Measurements from ENCODE around the gene C1GALT1C1L. TPM values are rescaled to one million over a fixed set of nuclear protein-coding genes. Genes with fewer than 3 reads are reported as not detected.
"Not testable (repeated sequence)": the region's sequence is repeated elsewhere in the genome, so short reads cannot be mapped to it uniquely, and the experiment has no call there.

The C1GALT1C1L gene
- total RNA-seq, 2 experiments from 2014 or later = not detected

DNA sequence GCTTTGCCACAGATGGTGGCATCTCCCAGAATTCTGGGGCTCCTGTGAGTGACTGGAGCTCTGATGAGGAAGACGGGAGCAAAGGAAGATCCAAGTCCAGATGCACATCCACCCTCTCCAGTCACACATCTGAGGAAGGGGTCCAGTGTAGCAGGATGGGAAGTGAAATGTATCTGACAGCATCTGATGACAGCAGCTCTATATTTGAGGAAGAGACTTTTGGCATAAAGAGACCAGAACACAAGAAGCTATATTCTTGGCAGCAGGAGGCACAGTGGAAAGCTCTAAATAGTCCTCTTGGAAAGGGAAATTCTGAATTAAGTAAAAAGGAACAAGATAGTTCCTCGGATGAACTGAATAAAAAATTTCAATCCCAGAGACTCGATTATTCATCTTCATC, 23.5 kb upstream of the C1GALT1C1L start:
- CTCF ChIA-PET = no interaction called here
- Mint-ChIP-seq H3K36me3 (ENCODE audit: low read depth) (no peaks in the 10 kb centered on the region), H3K27me3 (peaks cover 23% of the 10 kb centered on the region)

DNA sequence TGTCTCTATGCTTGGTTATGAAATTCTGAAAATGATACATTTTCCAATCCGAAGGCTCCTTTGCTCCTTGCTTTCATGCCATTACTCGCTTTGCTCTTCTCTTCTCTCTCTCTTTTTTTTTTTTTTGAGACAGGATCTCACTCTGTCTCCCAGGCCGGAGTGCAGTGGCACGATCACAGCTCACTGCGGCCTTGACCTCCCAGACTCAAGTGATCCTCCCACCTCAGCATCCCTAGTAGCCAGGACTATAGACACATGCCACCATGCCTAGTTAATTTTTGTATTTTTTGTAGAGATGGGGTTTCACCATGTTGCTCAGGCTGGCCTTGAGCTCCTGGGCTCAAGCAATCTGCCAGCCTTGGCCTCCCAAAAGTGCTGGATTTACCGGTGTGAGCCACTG, 21.9 kb upstream of the C1GALT1C1L start:
- H3K9me3 Mint-ChIP-seq; H3K4me3 Mint-ChIP-seq; H3K27ac Mint-ChIP-seq; DNase-seq; H3K36me3 Mint-ChIP-seq (ENCODE audit: low read depth); H3K4me1 Mint-ChIP-seq; POLR2A ChIA-PET: not testable (repeated sequence)
- CTCF ChIA-PET = interaction anchor here (0.7 kb wide), 1 partner anchor 15 kb away, joined by 3 read pairs; no protein-coding TSS in a partner anchor
- H3K27me3 Mint-ChIP-seq = peaks cover 20% of the 10 kb centered on the region

More for the DNA sequence above, 23.5 kb upstream of the C1GALT1C1L start:
- no peaks in the 10 kb centered on the region for H3K4me1 Mint-ChIP-seq
- no peak overlapping the region for H3K27ac Mint-ChIP-seq
- H3K9me3 Mint-ChIP-seq = no peaks in the 10 kb centered on the region
- POLR2A ChIA-PET = no interaction called here
- no peak overlapping the region for H3K4me3 Mint-ChIP-seq
- no peak for DNase-seq

DNA sequence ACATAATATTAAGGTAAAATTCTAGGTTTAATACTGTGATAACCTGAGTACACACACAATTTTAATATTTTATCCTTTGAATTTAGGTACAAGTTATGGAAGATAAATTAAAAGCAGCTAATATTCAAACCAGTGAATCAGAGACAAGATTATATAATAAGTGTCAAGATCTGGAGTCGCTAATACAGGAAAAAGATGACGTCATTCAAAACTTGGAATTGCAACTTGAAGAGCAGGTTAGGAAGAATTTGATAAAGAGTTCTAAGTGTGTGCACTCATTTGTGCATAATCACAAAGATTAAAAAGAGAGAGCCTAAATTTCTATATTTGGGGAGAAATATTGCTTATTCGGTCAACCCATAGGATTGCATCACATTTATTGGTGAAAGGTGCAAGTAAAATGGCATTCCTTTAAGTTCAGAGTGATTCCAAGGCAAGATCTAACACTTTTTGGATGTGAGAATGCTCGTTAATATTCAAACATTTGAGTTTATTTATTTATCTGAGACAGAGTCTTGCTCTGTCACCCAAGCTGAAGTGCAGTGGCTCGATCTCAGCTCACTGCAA, 16.3 kb upstream of the C1GALT1C1L start:
- Mint-ChIP-seq H3K4me1 (no peaks in the 10 kb centered on the region), H3K9me3 (no peaks in the 10 kb centered on the region), H3K27me3 (peaks cover 9% of the 10 kb centered on the region), H3K27ac (no peak overlapping the region), H3K4me3 (no peak overlapping the region), H3K36me3 (ENCODE audit: low read depth) (no peaks in the 10 kb centered on the region)
- CTCF ChIA-PET = no interaction called here
- POLR2A ChIA-PET = no interaction called here
- DNase-seq = no peak

DNA sequence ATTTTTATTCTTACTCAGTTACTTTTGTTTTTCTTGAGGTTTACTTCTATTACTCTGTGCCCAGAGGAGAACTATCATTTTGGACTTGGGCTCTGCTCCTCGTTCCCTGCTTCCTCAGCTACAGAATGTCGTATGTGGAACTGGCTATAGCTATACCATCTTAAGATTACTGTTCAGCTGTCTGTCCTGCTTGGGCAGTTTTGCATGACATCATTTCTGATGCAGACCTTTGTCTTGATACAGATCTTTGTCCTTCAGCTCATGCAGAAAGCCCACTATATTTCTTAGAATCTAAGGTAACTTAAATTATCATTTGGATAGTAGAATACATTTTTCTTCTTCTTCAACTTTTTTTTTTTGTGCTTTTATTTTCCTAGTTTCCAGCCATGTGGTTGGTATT, 13.8 kb upstream of the C1GALT1C1L start:
- no peak overlapping the region for H3K4me3 Mint-ChIP-seq
- no peaks in the 10 kb centered on the region for H3K4me1 Mint-ChIP-seq
- no peaks in the 10 kb centered on the region for H3K9me3 Mint-ChIP-seq
- H3K27ac Mint-ChIP-seq = no peak overlapping the region
- DNase-seq = no peak
- H3K27me3 Mint-ChIP-seq = peaks cover 7% of the 10 kb centered on the region
- no peaks in the 10 kb centered on the region for H3K36me3 Mint-ChIP-seq (ENCODE audit: low read depth)
- CTCF ChIA-PET = no interaction called here
- POLR2A ChIA-PET = no interaction called here

DNA sequence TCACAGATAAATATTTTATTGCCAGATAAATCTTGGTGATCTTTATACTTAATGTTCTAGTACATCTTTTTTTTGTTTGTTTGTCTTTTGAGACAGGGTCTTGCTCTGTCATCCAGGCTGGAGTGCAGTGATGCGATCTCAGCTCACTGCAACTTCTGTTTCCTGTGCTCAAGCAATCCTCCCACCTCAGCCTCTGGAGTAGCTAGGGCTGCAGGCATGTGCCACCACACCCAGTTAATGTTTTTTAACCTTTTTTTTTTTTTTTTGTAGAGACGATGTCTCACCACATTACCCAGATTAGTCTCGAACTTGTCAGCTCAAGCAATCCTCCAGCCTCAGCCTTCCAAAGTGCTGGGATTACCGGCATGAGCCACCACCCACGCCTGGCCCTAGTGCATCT, 9.1 kb upstream of the C1GALT1C1L start:
- ChIA-PET POLR2A (no interaction called here), CTCF (no interaction called here)
- Mint-ChIP-seq H3K27me3 (peaks cover 10% of the 10 kb centered on the region), H3K36me3 (ENCODE audit: low read depth) (no peaks in the 10 kb centered on the region), H3K4me3 (no peak overlapping the region), H3K27ac (no peak overlapping the region), H3K9me3 (no peaks in the 10 kb centered on the region), H3K4me1 (no peaks in the 10 kb centered on the region)
- DNase-seq = no peak

DNA sequence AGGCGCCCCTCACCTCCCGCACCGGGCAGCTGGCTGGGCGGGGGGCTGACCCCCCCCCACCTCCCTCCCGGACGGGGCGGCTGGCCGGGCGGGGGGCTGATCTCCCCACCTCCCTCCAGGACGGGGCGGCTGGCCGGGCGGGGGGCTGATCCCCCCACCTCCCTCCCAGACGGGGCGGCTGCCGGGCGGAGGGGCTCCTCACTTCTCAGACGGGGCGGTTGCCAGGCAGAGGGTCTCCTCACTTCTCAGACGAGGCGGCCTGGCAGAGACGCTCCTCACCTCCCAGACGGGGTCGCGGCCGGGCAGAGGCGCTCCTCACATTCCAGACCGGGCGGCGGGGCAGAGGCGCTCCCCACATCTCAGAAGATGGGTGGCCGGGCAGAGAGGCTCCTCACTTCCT, 1.6 kb upstream of the C1GALT1C1L start:
- H3K9me3 Mint-ChIP-seq; DNase-seq; POLR2A ChIA-PET; H3K36me3 Mint-ChIP-seq (ENCODE audit: low read depth); CTCF ChIA-PET; H3K27ac Mint-ChIP-seq; H3K4me1 Mint-ChIP-seq; H3K4me3 Mint-ChIP-seq: not testable (repeated sequence)
- peaks cover 24% of the 10 kb centered on the region for H3K27me3 Mint-ChIP-seq

DNA sequence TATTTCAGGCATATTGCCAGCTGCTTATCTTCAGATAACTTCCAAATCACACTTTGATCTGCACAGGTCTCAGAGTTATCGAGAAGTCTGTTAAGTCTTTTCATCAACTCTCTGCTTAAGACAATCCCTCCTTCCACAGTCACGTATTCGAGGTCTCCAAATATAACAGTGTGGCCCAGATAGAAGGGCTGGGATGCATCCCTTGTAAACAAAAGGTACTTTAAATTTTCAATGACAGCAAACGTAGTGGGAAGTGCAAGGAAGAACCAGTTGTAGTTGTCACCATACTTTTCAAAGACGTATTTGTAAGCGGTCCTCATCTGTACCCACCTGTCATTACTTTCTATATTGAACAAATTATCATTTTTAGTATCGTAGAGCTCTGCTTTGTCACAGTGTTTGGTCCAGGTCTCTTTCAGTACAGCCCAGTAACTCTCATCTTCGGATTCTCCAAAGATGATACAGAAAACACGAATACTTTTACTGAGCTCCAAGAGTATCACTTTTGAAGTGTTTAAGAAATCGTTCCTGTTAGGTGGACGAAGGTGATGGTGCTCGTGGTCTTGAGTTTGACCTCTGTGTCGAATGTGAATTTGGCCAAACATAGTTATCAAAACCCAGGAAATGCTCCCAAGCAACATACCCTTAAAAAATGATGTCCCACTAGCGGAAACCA, 445 bp downstream of the C1GALT1C1L start:
- CTCF ChIA-PET = no interaction called here
- peaks cover 2% of the 10 kb centered on the region for H3K4me1 Mint-ChIP-seq
- no peak for DNase-seq
- no peaks in the 10 kb centered on the region for H3K9me3 Mint-ChIP-seq
- H3K27ac Mint-ChIP-seq = no peak overlapping the region
- no peaks in the 10 kb centered on the region for H3K36me3 Mint-ChIP-seq (ENCODE audit: low read depth)
- peaks cover 29% of the 10 kb centered on the region for H3K27me3 Mint-ChIP-seq
- no peak overlapping the region for H3K4me3 Mint-ChIP-seq
- POLR2A ChIA-PET = no interaction called here

DNA sequence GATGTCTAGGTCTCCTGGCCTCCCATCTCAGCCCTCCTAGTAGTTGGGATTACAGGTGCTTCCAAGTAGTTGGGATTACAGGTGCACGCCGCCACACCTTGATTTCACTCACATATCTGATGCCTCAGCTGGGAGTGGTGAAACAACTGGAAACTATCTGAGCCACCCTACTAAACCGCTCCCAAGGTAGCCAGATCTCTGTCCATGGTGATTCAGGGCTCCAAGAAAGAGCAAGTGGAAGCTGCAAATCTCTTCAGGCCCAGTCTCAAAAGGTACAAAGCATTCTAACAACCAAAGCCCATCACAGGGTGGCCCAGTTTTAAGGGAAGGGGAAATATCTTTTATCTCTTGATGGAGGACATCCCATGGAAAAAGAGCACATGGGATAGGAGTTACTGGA, 19.0 kb downstream of the C1GALT1C1L start:
- Mint-ChIP-seq H3K4me3 (no peak overlapping the region), H3K9me3 (no peaks in the 10 kb centered on the region), H3K4me1 (no peaks in the 10 kb centered on the region), H3K27ac (no peak overlapping the region), H3K36me3 (ENCODE audit: low read depth) (no peaks in the 10 kb centered on the region), H3K27me3 (peaks cover 15% of the 10 kb centered on the region)
- ChIA-PET CTCF (no interaction called here), POLR2A (no interaction called here)
- DNase-seq = no peak

DNA sequence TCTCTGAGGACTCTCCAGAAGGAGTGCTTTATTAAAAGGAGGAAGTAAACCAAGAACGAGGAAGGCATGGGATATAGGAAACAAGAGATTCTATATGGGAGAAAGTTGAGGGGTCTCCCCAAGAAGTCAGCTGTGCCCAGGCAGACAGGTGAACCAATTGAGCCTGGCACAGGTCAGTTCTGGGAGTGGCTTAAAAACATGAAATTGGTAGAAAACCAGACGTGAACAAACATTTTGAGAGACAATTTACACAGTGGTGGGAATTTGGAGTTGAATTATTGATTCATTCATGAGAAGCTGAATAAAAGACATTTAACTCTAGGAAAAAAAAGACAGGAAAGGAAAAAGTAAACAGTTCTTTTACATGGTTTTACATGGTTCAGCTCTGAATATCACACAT, 22.7 kb downstream of the C1GALT1C1L start:
- no peaks in the 10 kb centered on the region for H3K4me1 Mint-ChIP-seq
- no peaks in the 10 kb centered on the region for H3K36me3 Mint-ChIP-seq (ENCODE audit: low read depth)
- no peak overlapping the region for H3K4me3 Mint-ChIP-seq
- peaks cover 21% of the 10 kb centered on the region for H3K27me3 Mint-ChIP-seq
- no peak for DNase-seq
- ChIA-PET CTCF (no interaction called here), POLR2A (no interaction called here)
- H3K27ac Mint-ChIP-seq = no peak overlapping the region
- no peaks in the 10 kb centered on the region for H3K9me3 Mint-ChIP-seq

DNA sequence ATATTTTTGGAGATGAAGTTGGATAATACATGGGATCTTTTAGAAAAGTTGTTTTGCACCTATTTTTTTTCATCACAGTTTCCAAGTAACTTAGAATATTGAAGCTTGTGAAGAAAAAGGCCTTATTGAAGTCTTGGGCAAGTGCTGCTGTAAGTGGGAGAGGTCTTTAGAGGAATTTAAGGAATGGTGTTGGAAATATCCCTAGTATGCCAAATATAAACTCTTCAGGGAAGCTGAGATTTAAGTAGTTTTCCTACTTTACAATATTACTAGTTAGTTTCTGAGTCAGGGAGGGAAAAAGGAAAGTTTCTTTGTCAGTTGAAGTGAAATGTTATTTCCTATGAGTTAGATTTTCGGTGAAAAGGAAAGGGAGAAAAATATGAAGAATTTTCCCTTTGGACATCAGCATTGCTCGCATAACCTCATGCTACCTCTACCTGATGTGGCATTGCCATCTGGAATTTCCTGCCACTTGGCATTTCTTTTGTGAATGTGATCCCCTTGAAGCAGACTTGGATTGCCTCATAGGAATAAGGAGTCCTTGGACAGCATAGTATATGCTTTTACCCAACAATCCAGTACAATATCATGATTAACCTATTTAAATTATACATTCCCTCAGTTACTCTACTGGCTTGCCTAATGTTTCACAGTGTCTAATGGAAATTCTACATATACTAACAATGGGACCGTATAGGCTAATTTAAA, 27.1 kb downstream of the C1GALT1C1L start:
- H3K9me3 Mint-ChIP-seq = no peaks in the 10 kb centered on the region
- POLR2A ChIA-PET = no interaction called here
- CTCF ChIA-PET = no interaction called here
- peaks cover 27% of the 10 kb centered on the region for H3K27me3 Mint-ChIP-seq
- no peaks in the 10 kb centered on the region for H3K4me1 Mint-ChIP-seq
- DNase-seq = no peak
- no peaks in the 10 kb centered on the region for H3K36me3 Mint-ChIP-seq (ENCODE audit: low read depth)
- no peak overlapping the region for H3K27ac Mint-ChIP-seq
- no peak overlapping the region for H3K4me3 Mint-ChIP-seq

DNA sequence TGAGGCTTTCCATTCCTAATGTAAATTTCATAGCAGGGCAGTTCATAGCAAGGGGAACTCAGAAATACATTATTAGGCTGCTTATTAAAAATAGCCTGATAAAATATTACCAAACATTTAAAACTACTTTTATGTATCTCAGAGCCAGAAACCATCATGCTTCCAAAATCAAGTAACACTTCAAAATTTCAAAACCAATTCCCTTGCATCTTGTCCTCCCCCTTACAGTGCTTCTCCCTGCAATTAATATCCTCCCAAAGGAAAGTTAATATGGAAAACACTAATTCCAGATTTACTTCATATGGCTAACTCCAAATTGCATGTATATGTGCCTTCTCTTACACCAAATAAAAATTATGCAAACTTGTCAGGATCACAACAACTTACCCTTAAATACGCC, 32.5 kb downstream of the C1GALT1C1L start:
- Mint-ChIP-seq H3K36me3 (ENCODE audit: low read depth) (no peaks in the 10 kb centered on the region), H3K27me3 (peaks cover 20% of the 10 kb centered on the region), H3K4me1 (no peaks in the 10 kb centered on the region), H3K27ac (no peak overlapping the region), H3K4me3 (no peak overlapping the region), H3K9me3 (no peaks in the 10 kb centered on the region)
- no peak for DNase-seq
- CTCF ChIA-PET = no interaction called here
- POLR2A ChIA-PET = no interaction called here

DNA sequence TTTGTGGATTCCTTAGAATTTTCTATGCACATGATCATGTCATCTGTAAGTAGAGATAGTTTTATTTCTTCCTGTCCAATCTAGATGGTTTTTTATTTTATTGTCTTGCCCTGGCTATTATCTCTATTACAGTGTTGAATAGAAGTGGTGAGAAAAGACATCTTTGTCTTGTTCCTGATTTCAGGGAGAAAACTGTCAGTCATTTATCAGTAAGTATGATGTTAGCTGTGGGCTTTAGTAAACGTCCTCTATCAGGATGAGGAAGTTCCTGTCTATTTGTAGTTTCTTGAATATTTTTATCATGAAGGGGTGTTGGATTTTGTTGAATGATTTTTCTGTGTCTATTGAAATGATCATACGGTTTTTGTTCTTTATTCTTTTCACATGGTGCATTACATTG, 33.9 kb downstream of the C1GALT1C1L start:
- no peak for DNase-seq
- no peaks in the 10 kb centered on the region for H3K9me3 Mint-ChIP-seq
- H3K4me3 Mint-ChIP-seq = no peak overlapping the region
- H3K36me3 Mint-ChIP-seq (ENCODE audit: low read depth) = no peaks in the 10 kb centered on the region
- POLR2A ChIA-PET = no interaction called here
- no peak overlapping the region for H3K27ac Mint-ChIP-seq
- CTCF ChIA-PET = no interaction called here
- H3K27me3 Mint-ChIP-seq = peaks cover 24% of the 10 kb centered on the region
- peaks cover 3% of the 10 kb centered on the region for H3K4me1 Mint-ChIP-seq

DNA sequence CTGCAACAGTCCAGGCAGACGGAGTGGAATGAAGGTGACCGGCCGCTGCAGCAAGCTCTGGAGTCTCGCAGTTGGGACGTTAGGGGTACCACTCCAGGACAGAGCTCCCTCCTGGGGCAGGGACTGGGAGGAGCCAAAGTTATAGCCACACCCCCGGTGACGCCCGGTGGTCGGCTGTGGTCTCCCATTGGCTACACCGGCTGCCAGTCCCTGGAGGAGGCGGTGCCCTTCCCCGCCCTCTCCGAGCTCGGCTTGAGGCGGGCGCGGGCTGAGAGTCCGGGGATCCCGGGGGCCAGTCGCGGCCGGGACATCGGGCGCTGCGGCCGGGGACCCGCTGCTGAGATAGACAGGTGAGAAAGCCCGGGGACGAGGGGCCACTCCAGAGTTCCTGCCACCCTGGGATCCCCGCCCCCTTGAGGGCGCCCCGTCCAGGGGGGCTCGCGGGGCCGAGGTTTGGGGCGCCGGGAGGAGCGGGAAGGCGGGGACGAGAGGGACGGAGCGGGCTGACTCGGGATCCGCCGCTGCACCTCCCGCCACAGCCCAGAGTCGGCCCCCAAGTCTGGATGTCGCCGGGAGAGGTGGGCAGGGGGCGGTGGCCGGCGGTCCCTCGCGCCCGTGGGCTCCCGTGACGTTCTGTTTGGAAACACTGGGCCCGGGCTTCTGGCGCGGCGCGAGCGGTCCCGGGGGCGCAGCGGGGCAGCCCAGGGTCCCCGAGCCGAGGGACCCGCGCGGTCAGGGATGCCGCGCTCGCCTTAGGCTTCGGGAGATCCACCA, 39.0 kb downstream of the C1GALT1C1L start, which contains the start of gene PLEKHH2:
PLEKHH2 (plus strand) TSS at position 231 of the 774 bp plus-strand sequence. CDS start 7,414 bp downstream, outside the sequence.
- Mint-ChIP-seq H3K9me3 (no peaks in the 10 kb centered on the region), H3K4me3 (peak within 1 kb of the TSS; percentile 77), H3K36me3 (ENCODE audit: low read depth) (no peaks in the 10 kb centered on the region), H3K27me3 (peaks cover 45% of the 10 kb centered on the region), H3K27ac (peak within 1 kb of the TSS; percentile 42), H3K4me1 (peaks cover 13% of the 10 kb centered on the region)
- CTCF ChIA-PET = interaction anchor here (0.7 to 1.4 kb wide), 3 partner anchors 29 to 60 kb away, joined by 3 to 4 read pairs (median 3); no protein-coding TSS in a partner anchor
- peak; percentile 87 for DNase-seq
- POLR2A ChIA-PET = interaction anchor here (1.0 to 1.4 kb wide), 4 partner anchors 40 to 827 kb away, joined by 3 to 4 read pairs (median 3); partner anchors contain the start of gene THADA

All from activated CD4-positive, alpha-beta memory T cell treated with anti-CD3 and anti-CD28 coated beads, Interleukin-2, amount 10 ng/mL, durations not matched to agents 7 days and 5 days (primary cell).